Measurements from ENCODE around the gene FAM25A.
"Not testable (repeated sequence)": the region's sequence is repeated elsewhere in the genome, so short reads cannot be mapped to it uniquely, and the experiment has no call there.

The FAM25A gene

GRCh38 chr10:86999802-87000403, 20.2 kb upstream of the FAM25A start:
- not testable (repeated sequence) for H3K27ac ChIP-seq (replicated peaks); H3K4me3 ChIP-seq (replicated peaks; ENCODE audit: insufficient read depth, low read length); H3K27me3 ChIP-seq (ENCODE audit: insufficient read depth, poor library complexity, severe bottlenecking)
- peak in 1 of 2 experiments; percentile 2 for DNase-seq (ENCODE audit: low read depth in 1 of 2, low spot score in 1 of 2)

DNA sequence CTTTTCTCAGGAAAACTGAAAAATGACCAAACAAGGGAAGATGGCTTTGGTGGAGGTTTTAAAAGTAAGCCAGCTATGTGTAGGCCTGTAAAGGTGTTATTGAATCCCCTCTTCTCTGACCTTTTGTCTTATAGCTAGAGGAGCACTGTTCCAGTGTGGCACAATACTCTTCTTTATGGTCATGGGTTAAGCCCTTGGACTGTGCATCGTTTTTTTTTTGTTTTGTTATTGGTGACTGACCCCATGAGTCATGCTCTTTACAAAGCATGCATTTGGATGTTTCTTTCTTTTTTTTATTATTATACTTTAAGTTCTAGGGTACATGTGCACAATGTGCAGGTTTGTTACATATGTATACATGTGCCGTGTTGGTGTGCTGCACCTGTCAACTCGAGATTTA, 19.6 kb upstream of the FAM25A start:
- no peak overlapping the region for H3K4me3 ChIP-seq (replicated peaks; ENCODE audit: insufficient read depth, low read length)
- H3K27me3 ChIP-seq (ENCODE audit: insufficient read depth, poor library complexity, severe bottlenecking), result no peaks in the 10 kb centered on the region
- TF ChIP-seq, protein P1, sequence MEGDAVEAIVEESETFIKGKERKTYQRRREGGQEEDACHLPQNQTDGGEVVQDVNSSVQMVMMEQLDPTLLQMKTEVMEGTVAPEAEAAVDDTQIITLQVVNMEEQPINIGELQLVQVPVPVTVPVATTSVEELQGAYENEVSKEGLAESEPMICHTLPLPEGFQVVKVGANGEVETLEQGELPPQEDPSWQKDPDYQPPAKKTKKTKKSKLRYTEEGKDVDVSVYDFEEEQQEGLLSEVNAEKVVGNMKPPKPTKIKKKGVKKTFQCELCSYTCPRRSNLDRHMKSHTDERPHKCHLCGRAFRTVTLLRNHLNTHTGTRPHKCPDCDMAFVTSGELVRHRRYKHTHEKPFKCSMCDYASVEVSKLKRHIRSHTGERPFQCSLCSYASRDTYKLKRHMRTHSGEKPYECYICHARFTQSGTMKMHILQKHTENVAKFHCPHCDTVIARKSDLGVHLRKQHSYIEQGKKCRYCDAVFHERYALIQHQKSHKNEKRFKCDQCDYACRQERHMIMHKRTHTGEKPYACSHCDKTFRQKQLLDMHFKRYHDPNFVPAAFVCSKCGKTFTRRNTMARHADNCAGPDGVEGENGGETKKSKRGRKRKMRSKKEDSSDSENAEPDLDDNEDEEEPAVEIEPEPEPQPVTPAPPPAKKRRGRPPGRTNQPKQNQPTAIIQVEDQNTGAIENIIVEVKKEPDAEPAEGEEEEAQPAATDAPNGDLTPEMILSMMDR (IDR thresholded peaks at IDR 0.05; ENCODE audit: insufficient read depth, low read length), result no peak
- TF ChIP-seq GABPA (IDR thresholded peaks at IDR 0.05; ENCODE audit: low read depth) (no peak), SPI1 (IDR thresholded peaks at IDR 0.05; ENCODE audit: borderline replicate concordance, low read depth) (no peak), POLR2AphosphoS5 (IDR thresholded peaks at IDR 0.05; ENCODE audit: low read depth) (no peak)
- TF ChIP-seq, protein P2, sequence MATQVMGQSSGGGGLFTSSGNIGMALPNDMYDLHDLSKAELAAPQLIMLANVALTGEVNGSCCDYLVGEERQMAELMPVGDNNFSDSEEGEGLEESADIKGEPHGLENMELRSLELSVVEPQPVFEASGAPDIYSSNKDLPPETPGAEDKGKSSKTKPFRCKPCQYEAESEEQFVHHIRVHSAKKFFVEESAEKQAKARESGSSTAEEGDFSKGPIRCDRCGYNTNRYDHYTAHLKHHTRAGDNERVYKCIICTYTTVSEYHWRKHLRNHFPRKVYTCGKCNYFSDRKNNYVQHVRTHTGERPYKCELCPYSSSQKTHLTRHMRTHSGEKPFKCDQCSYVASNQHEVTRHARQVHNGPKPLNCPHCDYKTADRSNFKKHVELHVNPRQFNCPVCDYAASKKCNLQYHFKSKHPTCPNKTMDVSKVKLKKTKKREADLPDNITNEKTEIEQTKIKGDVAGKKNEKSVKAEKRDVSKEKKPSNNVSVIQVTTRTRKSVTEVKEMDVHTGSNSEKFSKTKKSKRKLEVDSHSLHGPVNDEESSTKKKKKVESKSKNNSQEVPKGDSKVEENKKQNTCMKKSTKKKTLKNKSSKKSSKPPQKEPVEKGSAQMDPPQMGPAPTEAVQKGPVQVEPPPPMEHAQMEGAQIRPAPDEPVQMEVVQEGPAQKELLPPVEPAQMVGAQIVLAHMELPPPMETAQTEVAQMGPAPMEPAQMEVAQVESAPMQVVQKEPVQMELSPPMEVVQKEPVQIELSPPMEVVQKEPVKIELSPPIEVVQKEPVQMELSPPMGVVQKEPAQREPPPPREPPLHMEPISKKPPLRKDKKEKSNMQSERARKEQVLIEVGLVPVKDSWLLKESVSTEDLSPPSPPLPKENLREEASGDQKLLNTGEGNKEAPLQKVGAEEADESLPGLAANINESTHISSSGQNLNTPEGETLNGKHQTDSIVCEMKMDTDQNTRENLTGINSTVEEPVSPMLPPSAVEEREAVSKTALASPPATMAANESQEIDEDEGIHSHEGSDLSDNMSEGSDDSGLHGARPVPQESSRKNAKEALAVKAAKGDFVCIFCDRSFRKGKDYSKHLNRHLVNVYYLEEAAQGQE (IDR thresholded peaks at IDR 0.05; ENCODE audit: insufficient replicate concordance, low read depth), result no peak
- no peak for DNase-seq (ENCODE audit: low read depth in 1 of 2, low spot score in 1 of 2)
- no peak overlapping the region for H3K27ac ChIP-seq (replicated peaks)

DNA sequence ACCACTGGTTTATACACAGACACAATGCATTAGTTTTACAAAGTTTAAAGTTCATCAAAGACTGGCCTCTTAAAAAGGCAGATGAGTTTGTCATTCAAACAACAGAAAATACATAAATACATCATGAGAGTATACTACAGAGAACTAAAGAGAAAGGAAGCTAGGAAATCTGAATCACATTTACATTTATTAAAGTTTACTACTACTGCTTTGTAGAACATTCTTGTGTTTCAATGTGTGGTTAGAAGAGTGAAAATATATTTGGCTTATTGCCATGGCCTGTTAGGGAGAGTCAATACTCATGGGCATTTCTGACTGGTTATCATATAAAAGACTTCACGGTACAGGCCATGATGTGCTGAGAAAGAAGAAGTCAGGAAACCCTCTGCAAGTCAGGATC, 13.0 kb upstream of the FAM25A start:
- not testable (repeated sequence) for H3K4me3 ChIP-seq (replicated peaks; ENCODE audit: insufficient read depth, low read length); DNase-seq (ENCODE audit: low read depth in 1 of 2, low spot score in 1 of 2); H3K27me3 ChIP-seq (ENCODE audit: insufficient read depth, poor library complexity, severe bottlenecking)

GRCh38 chr10:87007674-87008073, 12.4 kb upstream of the FAM25A start:
- H3K4me3 ChIP-seq (replicated peaks; ENCODE audit: insufficient read depth, low read length); H3K27me3 ChIP-seq (ENCODE audit: insufficient read depth, poor library complexity, severe bottlenecking); DNase-seq (ENCODE audit: low read depth in 1 of 2, low spot score in 1 of 2); H3K27ac ChIP-seq (replicated peaks): not testable (repeated sequence)

More for the DNA sequence above, 13.0 kb upstream of the FAM25A start:
- H3K27ac ChIP-seq (replicated peaks), result not testable (repeated sequence)

GRCh38 chr10:87008303-87008702, 11.8 kb upstream of the FAM25A start:
- not testable (repeated sequence) for DNase-seq (ENCODE audit: low read depth in 1 of 2, low spot score in 1 of 2); H3K27ac ChIP-seq (replicated peaks); H3K27me3 ChIP-seq (ENCODE audit: insufficient read depth, poor library complexity, severe bottlenecking); H3K4me3 ChIP-seq (replicated peaks; ENCODE audit: insufficient read depth, low read length)

GRCh38 chr10:87009134-87009696, 10.9 kb upstream of the FAM25A start:
- not testable (repeated sequence) for H3K27ac ChIP-seq (replicated peaks); H3K27me3 ChIP-seq (ENCODE audit: insufficient read depth, poor library complexity, severe bottlenecking); H3K4me3 ChIP-seq (replicated peaks; ENCODE audit: insufficient read depth, low read length); DNase-seq (ENCODE audit: low read depth in 1 of 2, low spot score in 1 of 2)

GRCh38 chr10:87013528-87013927, 6.6 kb upstream of the FAM25A start:
- H3K27me3 ChIP-seq (ENCODE audit: insufficient read depth, poor library complexity, severe bottlenecking), result not testable (repeated sequence)

GRCh38 chr10:87014986-87015716, 4.9 kb upstream of the FAM25A start:
- not testable (repeated sequence) for H3K4me3 ChIP-seq (replicated peaks; ENCODE audit: insufficient read depth, low read length); DNase-seq (ENCODE audit: low read depth in 1 of 2, low spot score in 1 of 2); H3K27me3 ChIP-seq (ENCODE audit: insufficient read depth, poor library complexity, severe bottlenecking); H3K27ac ChIP-seq (replicated peaks)

More at GRCh38 chr10:87013528-87013927, 6.6 kb upstream of the FAM25A start:
- H3K4me3 ChIP-seq (replicated peaks; ENCODE audit: insufficient read depth, low read length); DNase-seq (ENCODE audit: low read depth in 1 of 2, low spot score in 1 of 2); H3K27ac ChIP-seq (replicated peaks): not testable (repeated sequence)

DNA sequence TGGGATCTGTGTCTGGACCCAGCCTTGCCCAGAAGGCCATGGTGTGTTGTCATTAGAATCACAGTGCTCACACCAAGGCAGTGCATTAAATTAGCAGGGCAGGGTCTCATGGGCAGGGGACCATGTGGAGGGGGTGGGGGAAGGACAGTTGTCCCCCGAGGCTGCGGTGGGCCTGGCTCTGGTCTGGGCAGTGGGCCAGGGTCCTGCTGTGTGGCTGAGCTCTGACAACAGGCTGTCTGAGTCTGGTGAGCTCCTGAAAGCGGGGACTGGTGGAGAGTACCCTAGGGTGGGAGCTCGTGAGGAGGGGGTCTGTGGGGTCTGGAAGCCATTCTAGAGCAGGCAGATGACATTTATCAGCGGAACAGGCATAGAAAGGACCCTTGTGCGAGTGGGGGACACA, 2.0 kb upstream of the FAM25A start:
- not testable (repeated sequence) for DNase-seq (ENCODE audit: low read depth in 1 of 2, low spot score in 1 of 2); H3K4me3 ChIP-seq (replicated peaks; ENCODE audit: insufficient read depth, low read length); H3K27ac ChIP-seq (replicated peaks); H3K27me3 ChIP-seq (ENCODE audit: insufficient read depth, poor library complexity, severe bottlenecking)

GRCh38 chr10:87019066-87019465, 1.0 kb upstream of the FAM25A start:
- not testable (repeated sequence) for H3K27ac ChIP-seq (replicated peaks); H3K27me3 ChIP-seq (ENCODE audit: insufficient read depth, poor library complexity, severe bottlenecking); H3K4me3 ChIP-seq (replicated peaks; ENCODE audit: insufficient read depth, low read length); DNase-seq (ENCODE audit: low read depth in 1 of 2, low spot score in 1 of 2)

DNA sequence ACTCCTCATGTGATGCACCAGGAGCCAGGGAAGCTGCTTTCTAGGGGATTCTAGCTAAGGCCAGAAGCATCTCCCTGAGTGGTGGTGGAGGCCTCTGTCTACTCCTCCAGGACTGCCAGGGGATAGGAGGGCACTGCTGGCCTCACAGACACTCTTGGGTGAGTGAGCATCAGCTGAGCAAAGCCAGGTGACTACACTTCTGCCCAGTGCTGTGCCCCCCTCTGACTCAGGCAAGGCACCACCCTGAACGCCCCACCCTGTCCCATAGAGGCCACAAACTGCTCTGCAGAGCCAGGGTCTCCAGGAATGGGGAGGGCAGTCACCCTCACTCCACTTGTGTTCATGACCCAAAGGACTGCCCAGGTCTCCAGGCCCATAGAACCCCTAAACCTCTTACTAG, 590 bp upstream of the FAM25A start:
- H3K4me3 ChIP-seq (replicated peaks; ENCODE audit: insufficient read depth, low read length); H3K27me3 ChIP-seq (ENCODE audit: insufficient read depth, poor library complexity, severe bottlenecking); H3K27ac ChIP-seq (replicated peaks); DNase-seq (ENCODE audit: low read depth in 1 of 2, low spot score in 1 of 2): not testable (repeated sequence)
